ENCODE data around the gene GPRIN3.

The GPRIN3 gene

GRCh38 chr4:89212666-89213381 is 94.8 kb downstream of the GPRIN3 start:
- TF ChIP-seq CTCF (IDR thresholded peaks at IDR 0.05) = no peak

GRCh38 chr4:89204624-89205023 is 103.0 kb downstream of the GPRIN3 start:
- TF ChIP-seq CTCF (IDR thresholded peaks at IDR 0.05) = no peak

- TF ChIP-seq CTCF (IDR thresholded peaks at IDR 0.05) = no peak
Measured at GRCh38 chr4:89203902-89204301, 103.7 kb downstream of the GPRIN3 start.

GRCh38 chr4:89197920-89198319 is 109.7 kb downstream of the GPRIN3 start:
- TF ChIP-seq CTCF (IDR thresholded peaks at IDR 0.05) = no peak

GRCh38 chr4:89196745-89197144 is 110.9 kb downstream of the GPRIN3 start:
- TF ChIP-seq CTCF (IDR thresholded peaks at IDR 0.05) = no peak

- TF ChIP-seq CTCF (IDR thresholded peaks at IDR 0.05) = no peak
Measured at GRCh38 chr4:89196056-89196674, 111.4 kb downstream of the GPRIN3 start.

- TF ChIP-seq CTCF (IDR thresholded peaks at IDR 0.05) = no peak
Measured at GRCh38 chr4:89193843-89194242, 113.8 kb downstream of the GPRIN3 start.

Data from LNCAP (cell line).